HFFc6 (cell line): Measurements from ENCODE around the gene ABHD6. TPM values are rescaled to one million over a fixed set of nuclear protein-coding genes. Genes with fewer than 3 reads are reported as not detected.

Source experiments
- DNase-seq: peaks from one replicate; pipeline ENCODE4 v3.0.0-alpha.2; 2018
- H3K27ac Mint-ChIP-seq: 2 replicates; pipeline ENCODE4 v1.8.0; 2020; ENCODE audit warnings: mild to moderate bottlenecking, mixed read lengths
- H3K27me3 Mint-ChIP-seq: 2 replicates; pipeline ENCODE4 v1.8.0; 2021; ENCODE audit warnings: mild to moderate bottlenecking, moderate library complexity, mixed read lengths; ENCODE audit not compliant: insufficient read depth
- H3K36me3 Mint-ChIP-seq: 2 replicates; pipeline ENCODE4 v1.8.0; 2021; ENCODE audit warnings: low read depth, mixed read lengths
- H3K4me1 Mint-ChIP-seq: 2 replicates; pipeline ENCODE4 v1.8.0; 2020; ENCODE audit warnings: low read depth, mixed read lengths
- H3K4me3 Mint-ChIP-seq: 2 replicates; pipeline ENCODE4 v1.8.0; 2020; ENCODE audit warnings: mild to moderate bottlenecking, moderate library complexity, mixed read lengths
- H3K9me3 Mint-ChIP-seq: 2 replicates; pipeline ENCODE4 v1.8.0; 2020; ENCODE audit warnings: mild to moderate bottlenecking, mixed read lengths
- CTCF ChIP-seq: fragments of 200-600 bp; sonication (generic); IDR thresholded peaks from 2 replicates; pipeline ENCODE4 v1.5.0; 2021; ENCODE audit warnings: antibody characterized with exemption, mild to moderate bottlenecking
- total RNA-seq, 6 experiments: library from RNA; stranded (reverse); fragmentation: NEBNext Ultra II Directional; extraction: Animal tissue kit (Norgen Biotek cat#: 25700); gene quantifications; 2 replicates in 1 of 6; 3 replicates in 5 of 6; pipeline ENCODE4 v1.2.3, GENCODE V29; 2021

ABHD6 gene
- total RNA-seq, 6 experiments from 2014 or later: 6.1 to 8.9 (median 6.5) TPM

DNA sequence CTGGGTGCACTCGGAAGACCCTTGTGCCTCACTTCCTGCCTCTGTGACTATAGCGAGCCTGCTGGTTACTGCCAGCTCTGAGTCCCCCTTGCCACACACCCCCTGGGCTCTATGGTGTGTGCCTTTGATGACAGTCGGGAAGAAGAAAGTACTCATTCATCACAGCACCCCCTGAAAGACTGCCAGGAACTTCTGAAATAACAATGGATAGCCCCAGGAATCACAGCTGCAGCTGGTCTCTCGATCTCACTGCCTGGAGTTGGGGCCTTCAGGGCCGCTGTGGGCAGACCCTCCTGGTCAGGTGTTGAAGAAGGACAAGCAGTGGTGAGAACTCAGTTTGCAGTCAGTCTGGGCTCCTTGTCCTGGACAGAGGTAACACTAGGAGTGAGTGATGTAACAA, 58.7 kb downstream of the ABHD6 start:
- no peak for DNase-seq
- H3K4me1 Mint-ChIP-seq: no peaks in the 10 kb centered on the region
- H3K36me3 Mint-ChIP-seq: no peaks in the 10 kb centered on the region
- H3K9me3 Mint-ChIP-seq: no peaks in the 10 kb centered on the region
- H3K27me3 Mint-ChIP-seq: peaks cover 8% of the 10 kb centered on the region; the same call in 1 of the 2 replicates
- no peak overlapping the region for H3K27ac Mint-ChIP-seq
- H3K4me3 Mint-ChIP-seq: no peak overlapping the region
- TF ChIP-seq CTCF: no peak

GRCh38 chr3:58296843-58297242, 59.3 kb downstream of the ABHD6 start:
- no peak overlapping the region for H3K4me3 Mint-ChIP-seq
- no peak for TF ChIP-seq CTCF
- H3K9me3 Mint-ChIP-seq: no peaks in the 10 kb centered on the region
- peaks cover 8% of the 10 kb centered on the region; the same call in 1 of the 2 replicates for H3K27me3 Mint-ChIP-seq
- no peak overlapping the region for H3K27ac Mint-ChIP-seq
- H3K4me1 Mint-ChIP-seq: no peaks in the 10 kb centered on the region
- DNase-seq: no peak
- H3K36me3 Mint-ChIP-seq: no peaks in the 10 kb centered on the region

DNA sequence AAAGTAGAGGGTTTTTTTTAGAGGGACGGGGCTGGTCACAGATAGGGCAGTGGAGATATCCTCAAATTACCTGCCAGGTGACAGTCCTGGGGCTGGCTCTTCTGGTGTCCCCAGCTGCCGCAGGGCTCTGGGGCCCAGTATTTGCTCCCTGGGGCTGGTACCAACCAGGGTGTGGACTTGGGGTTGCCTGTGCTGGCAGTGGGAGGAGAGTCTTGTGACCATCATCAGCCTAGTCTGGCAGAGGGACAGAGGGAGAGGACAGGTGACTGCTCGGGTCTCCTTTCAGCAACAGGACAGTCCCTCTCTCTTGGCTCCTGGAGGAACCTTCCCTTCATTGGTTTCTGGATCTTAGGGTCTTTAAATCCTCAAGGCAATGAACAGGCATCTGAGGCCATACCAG, 60.6 kb downstream of the ABHD6 start:
- no peak overlapping the region for H3K27ac Mint-ChIP-seq
- H3K27me3 Mint-ChIP-seq: peaks cover 8% of the 10 kb centered on the region
- DNase-seq: no peak
- no peaks in the 10 kb centered on the region for H3K36me3 Mint-ChIP-seq
- H3K9me3 Mint-ChIP-seq: no peaks in the 10 kb centered on the region
- no peaks in the 10 kb centered on the region for H3K4me1 Mint-ChIP-seq
- H3K4me3 Mint-ChIP-seq: no peak overlapping the region
- TF ChIP-seq CTCF: no peak

- H3K9me3 Mint-ChIP-seq: no peaks in the 10 kb centered on the region
- no peaks in the 10 kb centered on the region for H3K36me3 Mint-ChIP-seq
- no peak for TF ChIP-seq CTCF
- H3K27me3 Mint-ChIP-seq: peaks cover 8% of the 10 kb centered on the region
- no peak for DNase-seq
- H3K4me1 Mint-ChIP-seq: no peaks in the 10 kb centered on the region
- H3K27ac Mint-ChIP-seq: no peak overlapping the region
- H3K4me3 Mint-ChIP-seq: no peak overlapping the region
Observed at GRCh38 chr3:58299075-58299474, 61.5 kb downstream of the ABHD6 start.

DNA sequence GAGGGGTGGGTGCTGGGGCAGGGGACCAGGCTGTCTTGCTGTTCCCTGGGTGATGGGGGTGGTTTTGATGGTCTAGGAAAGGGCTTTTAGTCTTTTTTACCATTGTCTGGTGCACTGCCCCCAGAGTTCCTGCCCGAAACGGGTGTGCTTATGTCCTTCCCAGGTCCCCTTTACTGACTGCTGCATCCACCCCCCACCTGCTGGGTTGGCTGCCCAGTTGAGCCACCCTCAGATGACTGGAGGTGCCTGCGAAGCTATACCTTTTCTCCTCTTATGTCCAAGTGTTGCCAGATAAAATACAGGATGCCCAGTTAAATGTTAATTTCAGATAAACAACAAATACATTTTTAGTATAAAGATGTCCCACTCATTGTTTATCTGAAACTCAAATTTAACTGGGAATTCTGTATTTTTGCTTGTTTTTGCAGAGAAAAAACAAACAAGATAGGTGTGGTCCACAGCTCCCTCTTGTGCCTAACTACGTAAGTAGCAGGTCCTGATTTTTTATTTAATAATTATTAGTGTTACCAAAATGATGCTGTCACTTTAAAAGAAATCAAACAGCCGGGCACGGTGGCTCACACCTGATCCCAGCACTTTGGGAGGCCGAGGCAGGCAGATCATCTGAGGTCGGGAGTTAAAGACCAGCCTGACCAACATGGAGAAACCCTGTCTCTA, 62.4 kb downstream of the ABHD6 start:
- no peaks in the 10 kb centered on the region for H3K36me3 Mint-ChIP-seq
- H3K27ac Mint-ChIP-seq: no peak overlapping the region
- DNase-seq: peak; percentile 33
- H3K4me1 Mint-ChIP-seq: no peaks in the 10 kb centered on the region
- peaks cover 6% of the 10 kb centered on the region for H3K27me3 Mint-ChIP-seq
- no peaks in the 10 kb centered on the region for H3K9me3 Mint-ChIP-seq
- peak; percentile 84 for TF ChIP-seq CTCF
- H3K4me3 Mint-ChIP-seq: no peak overlapping the region
